GM18507 (cell line): Measurements from ENCODE around the gene CEPT1.
A peak's percentile ranks its signal among the peaks of the same experiment; 100 is the strongest.

ENCODE experiments used
- DNase-seq: peaks from one replicate; pipeline ENCODE4 v3.0.0; 2011; ENCODE audit warnings: low read depth; ENCODE audit not compliant: insufficient read length; ENCODE audit errors: extremely low spot score
- FAIRE-seq: peaks from 2 replicates; lab custom pipeline; 2011; peaks lifted over from hg19 to GRCh38; lab: Jason Lieb, UNC

The CEPT1 gene

DNA sequence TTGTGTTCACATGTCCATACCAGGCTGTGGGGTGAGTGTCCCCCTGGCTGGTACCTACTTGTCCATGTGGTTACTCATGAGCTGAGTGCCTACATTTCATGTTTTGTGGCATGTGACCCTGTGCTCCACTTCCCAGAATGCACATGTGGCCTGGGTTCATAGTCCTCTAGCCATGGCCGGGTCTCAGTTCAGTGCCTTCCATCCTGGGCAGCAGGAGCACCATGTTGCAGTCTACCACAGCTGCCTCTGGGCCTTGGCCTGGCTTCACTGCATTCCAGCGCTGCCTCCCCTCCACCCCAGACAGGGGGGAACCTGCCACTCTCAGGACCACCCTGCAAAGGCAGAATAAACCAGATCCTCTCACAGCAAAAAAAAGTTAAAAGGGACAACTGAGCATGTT is 5.5 kb downstream of the CEPT1 start:
- FAIRE-seq (no peak), DNase-seq (no peak)

DNA sequence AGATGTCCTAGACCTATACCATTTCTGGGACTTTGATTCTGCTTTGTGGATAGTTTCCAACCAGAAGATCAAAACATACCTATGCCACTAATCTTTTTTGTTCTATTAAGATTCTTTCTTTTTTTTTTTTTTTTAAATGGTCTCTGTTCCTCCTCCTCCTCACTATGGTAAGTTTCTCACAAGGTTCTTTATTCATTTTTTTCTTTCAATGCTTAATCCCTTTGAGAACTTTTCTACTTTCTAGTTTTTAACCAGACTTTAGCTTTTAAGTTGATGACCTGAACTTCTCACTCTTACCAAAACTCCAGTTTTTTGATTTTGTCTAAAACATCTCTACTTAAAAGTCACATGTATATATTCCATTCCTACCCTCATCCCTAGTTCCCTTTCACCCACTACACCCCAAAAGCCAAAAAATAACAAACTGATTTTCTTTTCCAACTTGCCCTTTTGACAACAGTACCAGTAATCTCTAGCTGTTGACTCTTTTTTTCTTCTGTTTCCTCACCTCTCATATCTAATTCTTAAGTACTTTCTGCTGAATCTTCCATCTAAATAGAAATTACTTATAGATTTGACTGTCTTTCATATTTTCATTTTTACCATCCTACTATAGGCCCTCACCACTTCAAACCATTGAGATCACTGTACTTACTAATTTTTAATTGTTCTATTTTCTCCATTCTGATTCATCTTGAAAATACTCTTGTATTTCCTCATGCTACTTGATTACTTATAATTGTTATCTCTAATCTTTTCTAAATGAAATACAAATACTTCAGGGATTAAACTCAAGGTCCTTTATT is 6.1 kb downstream of the CEPT1 start:
- DNase-seq (no peak), FAIRE-seq (no peak)

DNA sequence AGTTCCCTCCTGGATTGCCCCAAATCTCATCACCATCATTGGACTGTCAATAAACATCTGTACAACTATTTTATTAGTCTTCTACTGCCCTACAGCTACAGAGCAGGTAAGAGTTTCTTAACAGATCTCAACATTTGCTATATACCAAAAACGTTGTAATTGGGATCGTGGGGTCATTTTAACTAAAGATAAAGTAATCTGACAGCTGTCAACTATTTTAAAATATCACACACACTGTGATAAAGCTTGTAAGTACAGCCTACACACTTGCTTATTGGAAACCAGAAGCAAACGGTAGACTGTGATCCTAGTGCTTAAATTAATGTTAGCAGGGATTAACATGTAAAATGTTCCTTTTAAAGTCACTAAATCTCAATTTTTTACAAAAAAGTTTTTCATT is 7.9 kb downstream of the CEPT1 start:
- no peak for DNase-seq
- no peak for FAIRE-seq

DNA sequence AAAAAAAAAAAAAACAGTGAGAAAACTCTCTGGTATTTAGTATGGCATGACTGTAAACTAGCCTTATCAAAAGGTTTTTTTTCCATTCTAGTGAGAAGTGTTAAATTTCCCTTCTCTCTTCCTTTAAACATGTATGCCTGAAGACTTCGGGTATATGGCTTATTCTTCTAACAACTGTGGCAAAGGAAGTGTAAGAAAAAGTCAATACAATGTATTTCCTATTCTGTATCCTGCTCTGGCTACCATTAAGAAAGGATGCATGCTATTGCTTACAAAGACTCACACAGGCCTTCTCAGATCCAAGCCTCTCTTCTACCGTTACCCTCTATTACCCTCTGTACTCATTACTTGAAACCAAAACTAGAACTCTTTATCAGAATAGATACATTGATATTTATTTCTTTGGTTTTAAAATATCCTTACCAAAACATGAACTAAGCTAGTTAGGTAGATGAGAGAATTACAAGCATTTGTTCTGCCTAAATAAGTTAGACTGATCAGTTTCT is 8.4 kb downstream of the CEPT1 start:
- peak; percentile 47 for FAIRE-seq

DNA sequence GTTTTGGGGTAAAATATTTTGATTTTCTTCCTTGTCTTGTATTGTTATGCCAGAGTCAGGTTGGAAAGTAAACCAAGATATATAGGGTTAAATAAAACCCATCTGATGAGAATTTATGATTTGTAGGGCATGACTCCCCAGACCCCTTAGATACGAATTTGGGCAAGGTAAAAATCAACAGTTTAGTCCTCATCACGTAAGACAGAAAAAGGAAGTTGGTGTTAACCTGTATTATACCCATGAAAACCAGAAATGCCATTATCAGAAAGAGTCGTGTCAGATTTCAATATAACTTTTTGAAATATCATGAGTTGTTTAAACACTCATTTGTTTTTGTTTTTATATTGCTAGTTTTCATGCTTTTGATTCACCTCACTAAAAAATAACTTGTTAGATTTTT is 11.8 kb downstream of the CEPT1 start:
- no peak for FAIRE-seq

More for the DNA sequence above, 8.4 kb downstream of the CEPT1 start:
- no peak for DNase-seq

DNA sequence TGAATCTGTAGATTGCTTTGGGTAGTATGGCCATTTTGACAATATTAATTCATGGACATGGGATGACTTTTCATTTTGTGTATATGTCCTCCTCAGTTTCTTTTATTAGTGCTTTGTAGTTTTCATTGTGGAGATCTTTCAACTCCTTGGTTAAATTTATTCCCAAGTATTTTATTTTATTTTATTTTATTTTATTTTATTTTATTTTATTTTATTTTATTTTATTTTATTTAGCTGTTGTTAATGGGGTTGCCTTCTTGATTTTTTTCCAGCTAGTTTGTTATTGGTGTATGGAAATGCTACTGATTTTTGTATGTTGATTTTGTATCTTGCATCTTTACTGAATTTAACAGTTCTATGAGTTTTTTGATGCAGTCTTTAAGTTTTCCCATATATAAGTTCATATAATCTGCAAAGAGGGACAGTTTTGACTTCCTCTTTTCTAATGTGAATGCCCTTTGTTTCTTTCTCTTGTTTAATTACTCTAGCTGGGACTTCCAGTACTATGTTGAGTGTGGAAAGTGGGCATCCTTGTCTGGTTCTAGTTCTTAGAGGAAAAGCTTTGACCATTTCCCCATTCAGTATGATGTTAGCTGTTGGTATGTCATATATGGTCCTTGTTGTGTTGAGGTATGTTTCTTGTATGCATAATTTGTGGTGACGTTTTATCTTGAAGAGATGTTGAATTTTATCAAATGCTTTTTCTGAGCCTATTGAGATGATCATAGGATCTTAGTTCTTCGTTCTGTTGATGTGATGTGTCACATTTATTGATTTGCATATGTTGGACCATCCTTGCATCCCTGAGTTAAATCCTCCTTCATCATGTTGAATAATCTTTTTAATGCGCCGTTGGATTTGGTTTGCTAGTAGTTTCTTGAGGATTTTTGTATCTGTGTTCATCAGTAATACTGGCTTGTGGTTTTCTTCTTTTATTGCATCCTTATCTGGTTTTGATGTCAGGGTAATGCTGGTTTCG is 14.3 kb downstream of the CEPT1 start:
- FAIRE-seq: peak; percentile 38
- no peak for DNase-seq

More for the DNA sequence above, 11.8 kb downstream of the CEPT1 start:
- no peak for DNase-seq

DNA sequence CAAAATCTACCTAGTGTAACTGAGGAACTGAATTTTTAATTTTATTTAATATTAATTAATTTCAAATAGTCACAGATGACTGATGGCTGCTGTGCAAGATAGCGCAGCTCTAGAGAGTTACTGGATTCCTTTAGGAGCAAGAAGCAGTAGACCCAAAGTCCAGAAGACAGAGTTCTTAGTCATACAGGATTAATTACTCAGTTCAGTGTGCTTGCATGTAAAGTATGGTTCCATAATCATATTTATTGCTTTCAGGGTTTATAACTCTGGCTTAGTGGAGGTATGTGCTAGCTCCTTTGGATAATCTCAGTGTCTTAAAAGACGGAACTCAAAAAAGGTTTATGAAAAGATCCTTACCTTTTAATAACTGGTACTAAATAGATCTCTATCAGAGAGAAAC is 17.4 kb downstream of the CEPT1 start:
- FAIRE-seq (no peak), DNase-seq (no peak)

DNA sequence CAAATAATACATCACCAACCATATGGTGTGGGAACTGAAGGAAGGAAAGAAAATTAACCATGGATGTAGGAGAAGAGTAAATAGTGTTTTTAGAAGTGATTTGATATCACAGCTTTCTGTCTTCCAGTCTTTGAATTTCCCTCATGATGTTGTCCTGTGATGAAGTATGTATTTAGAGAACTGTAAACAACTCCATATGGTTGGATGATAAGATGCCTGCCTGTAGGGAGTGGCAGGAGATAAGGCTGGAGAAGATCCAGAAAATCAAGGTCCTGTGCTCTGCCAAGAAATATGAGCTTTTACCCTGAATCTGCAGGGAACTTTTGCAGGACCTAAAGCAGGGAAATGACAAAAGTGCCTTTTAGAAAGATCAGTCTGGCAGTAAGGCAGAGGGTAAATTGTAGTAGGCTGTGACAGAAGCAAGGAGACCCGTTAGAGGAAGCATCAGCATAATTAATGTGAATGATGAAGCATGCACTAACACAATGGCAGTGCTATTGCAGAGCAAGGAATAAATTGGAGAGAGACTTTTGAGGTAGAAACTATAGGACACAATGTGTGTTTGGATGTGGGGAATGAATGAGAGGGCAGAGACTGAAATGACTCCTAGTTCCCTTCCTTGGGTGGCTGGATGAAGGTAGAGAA is 21.9 kb downstream of the CEPT1 start:
- no peak for DNase-seq
- no peak for FAIRE-seq

DNA sequence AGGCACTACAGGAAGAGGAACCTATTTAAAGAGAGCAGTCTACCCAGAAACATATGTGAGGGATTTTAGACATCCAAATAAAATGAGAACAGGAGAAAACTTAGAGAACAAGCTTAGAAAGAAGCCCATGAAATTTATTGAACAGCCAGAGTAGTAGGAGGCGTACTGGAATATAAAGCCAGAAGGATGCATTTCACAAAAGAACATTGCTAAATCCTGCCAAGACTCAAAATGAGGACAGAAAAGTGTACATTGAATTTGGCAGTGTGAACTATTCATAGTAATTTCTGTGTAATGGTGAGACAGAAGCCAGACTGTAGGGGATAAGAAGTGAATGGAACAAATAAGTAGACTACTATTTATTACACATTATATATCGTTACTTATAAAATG is 22.5 kb downstream of the CEPT1 start:
- DNase-seq (no peak), FAIRE-seq (no peak)

DNA sequence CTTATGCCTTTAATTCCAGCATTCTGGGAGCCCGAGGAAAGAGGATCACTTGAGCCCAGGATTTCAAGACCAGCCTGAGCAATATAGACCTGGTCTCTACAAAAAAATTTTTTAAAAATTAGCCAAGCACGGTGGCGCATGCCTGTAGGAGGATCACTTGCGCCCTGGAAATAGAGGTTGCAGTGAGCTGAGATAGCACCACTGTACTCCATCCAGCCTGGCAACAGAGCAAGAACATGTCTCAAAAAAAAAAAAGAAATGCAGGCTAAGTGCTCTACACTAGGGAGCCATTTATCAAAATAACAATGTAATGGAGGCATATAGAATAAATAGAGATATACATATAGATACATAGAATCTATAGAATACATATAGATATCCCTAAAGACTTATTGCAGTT is 23.3 kb downstream of the CEPT1 start:
- no peak for FAIRE-seq
- DNase-seq: no peak

DNA sequence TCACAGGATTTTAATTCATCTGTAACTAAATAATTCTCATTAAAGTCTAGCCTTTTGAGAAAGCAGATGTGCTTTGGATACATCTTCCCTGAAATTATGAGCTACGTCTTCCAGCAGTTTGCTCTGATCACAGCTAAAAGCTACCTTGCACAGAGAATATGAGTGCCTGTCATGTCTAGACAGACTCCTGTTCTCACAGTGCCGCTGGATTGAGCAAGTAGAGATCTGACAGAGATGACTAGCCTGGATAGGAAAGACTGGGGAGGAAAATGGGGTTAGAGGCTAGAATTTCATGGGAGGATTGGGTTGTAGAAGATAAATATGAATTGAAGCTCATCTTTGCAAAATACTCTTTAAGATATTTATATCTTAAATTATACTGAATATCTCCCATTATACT is 24.1 kb downstream of the CEPT1 start:
- DNase-seq: no peak
- FAIRE-seq: no peak

DNA sequence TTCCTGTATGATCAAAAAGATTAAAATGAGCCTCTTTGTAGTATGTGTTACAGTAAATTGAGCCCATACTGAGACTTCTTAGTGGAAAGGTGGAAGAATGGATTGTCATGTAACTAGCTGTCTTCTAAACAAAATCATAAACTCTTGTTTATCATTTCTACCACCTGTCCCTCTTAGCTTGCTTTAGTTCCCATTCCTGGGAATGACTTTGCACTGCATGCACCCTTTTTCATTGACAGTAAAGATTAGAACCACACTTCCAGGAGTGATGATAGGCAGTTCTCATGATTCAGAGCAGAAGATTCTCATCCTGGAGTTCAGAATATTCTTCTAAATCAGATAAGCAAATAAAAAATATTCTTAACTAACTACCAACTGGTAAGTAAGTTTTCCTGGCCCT is 32.4 kb downstream of the CEPT1 start:
- DNase-seq (no peak), FAIRE-seq (no peak)

DNA sequence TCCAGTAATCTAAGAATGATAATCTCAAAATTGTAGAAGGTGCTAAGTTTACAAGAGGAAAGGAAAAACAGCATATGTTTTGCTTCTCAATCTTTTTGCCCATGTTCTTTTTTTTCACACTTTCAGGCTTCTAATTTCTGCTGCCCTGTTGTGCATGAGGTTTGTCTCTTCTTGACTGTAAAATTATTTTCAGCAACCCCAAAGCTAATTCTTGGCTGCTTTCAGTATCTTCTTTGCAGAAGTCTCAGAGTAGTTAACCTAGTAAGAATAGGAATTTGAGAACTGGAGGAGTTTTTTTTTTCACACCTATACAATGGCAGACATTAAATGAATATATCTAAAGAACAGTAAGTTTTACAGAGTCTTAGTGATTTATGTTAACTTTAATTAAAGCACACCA is 34.0 kb downstream of the CEPT1 start:
- DNase-seq (no peak), FAIRE-seq (peak; percentile 49)

DNA sequence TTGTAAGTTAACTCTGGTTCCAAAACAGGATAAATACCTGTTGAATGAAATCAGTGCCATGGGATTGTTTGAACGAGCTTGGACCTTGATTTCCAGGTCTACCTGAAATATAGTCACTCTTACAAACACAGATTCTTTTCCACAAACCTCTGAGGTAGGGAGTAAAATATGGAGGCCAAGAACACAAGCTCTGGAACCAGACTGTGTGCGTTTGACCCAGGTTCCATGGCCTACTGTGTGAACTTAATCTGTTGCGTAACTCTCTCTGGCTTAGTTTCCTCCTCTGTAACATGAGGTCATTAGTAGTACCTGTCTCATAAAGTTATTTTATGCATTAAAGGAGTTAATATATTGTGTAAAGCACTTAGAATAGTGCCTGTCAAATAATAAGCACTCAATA is 35.3 kb downstream of the CEPT1 start:
- no peak for DNase-seq
- FAIRE-seq: peak; percentile 31

DNA sequence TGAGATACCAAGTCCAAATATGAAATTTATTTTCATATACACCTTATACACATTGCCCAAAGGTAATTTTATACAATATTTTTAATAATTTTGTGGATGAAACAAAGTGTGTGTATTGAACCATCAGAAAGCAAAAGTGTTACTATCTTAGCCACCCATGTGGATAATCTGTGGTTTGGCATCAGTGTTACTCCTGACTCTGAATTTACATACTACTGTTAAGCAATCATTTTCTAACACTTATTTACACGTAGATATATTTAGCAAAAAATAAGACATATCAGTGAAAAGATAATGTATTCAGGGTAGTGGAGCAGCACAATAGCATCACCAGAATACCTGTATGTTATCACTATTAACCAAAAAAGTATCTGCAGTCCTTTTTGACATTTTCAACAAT is 36.7 kb downstream of the CEPT1 start:
- no peak for DNase-seq
- FAIRE-seq: peak; percentile 85

DNA sequence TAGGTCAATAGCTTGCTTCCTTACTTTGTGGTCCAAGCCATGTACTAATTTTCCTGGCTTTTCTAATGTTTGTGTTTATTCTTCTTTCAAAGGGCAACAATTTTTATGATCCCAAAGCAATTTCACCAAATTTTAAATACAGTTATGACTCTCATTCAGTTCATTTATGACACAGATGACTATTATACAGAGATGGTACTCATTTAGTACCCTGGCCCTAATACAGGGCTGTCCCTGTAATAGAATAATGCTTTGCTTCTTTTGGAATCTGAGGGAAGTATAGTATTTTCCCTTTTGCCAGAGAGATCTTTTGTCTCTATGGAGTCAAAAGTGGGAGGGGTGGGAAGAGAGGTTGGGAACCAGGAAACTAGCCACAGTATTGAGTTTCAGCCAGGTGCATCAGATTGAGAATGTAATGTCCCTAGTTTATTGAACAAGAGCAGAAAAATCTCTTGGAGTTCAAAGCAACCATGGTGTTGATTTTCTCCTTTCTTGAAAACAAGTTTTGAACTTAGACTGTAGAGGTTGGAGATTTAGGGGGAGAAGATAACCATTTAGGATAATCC is 40.0 kb downstream of the CEPT1 start:
- FAIRE-seq: no peak

DNA sequence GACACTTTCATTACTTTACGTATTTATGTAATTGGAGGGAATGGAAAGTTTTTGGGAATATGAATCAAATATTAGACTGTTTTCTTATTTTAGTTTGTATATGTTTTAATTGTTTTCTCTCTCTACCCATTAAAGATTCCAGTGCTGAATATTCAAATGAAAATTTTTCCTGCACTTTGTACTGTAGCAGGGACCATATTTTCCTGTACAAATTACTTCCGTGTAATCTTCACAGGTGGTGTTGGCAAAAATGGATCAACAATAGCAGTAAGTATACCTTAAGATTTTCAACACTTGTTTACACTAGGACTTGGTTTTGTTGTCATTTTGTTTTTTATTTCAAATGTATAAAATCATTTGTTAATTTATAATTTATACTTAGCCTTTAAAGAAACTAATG is 42.0 kb downstream of the CEPT1 start:
- DNase-seq (no peak), FAIRE-seq (no peak)

More for the DNA sequence above, 40.0 kb downstream of the CEPT1 start:
- DNase-seq: no peak

DNA sequence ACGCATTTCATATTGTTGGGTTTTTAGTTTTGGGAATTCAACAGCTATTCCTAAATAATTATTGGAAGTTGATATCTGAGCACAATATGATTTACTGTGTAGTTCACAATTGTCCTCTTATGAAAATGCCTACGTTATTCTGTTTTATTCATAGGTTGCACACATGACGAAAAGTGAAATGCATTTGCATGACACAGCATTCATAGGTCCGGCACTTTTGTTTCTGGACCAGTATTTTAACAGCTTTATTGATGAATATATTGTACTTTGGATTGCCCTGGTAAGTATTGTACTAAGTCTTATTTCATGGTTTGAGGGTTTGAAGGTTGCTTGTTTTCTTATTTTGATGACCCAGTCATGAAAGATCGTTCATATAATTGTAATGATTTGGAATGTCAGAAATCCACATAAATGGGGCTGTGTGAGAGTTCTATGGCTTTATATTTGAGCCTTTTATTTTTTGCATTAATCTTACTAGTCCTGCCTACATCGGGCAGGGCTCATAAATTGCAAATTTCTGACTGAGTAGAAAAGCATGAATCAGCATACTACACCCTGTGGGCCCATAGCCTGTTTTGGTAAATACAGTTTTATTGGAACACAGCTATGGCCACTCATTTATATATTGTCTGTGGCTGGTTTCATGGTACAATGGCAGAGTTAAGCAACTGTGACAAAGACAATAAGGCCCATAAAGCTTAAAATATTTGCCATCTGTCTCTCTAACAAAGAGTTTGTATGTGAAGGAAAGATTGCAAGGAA is 43.5 kb downstream of the CEPT1 start:
- no peak for DNase-seq
- FAIRE-seq: peak; percentile 24

DNA sequence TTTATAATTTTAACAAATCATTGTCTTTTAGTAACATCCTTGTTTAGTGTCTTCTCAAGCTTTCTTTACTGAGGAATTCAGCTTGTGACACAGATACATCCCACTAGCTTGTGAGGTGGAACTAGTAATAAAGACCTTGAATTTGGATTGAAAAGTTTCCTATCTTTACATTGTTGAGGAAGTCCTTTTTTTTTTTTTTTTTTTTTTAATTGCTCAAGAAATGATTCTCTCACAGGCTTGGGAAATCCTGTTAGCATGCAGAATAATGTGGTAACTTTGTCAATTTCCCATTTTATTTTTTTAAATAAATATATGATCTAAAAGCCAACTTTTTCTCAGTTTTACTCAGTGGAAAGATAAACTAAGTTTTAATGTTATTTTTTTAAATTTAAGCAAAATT is 44.6 kb downstream of the CEPT1 start:
- DNase-seq (no peak), FAIRE-seq (no peak)
